WTC11 (cell line): Measurements from ENCODE around the gene PKP2. TPM values are rescaled to one million over a fixed set of nuclear protein-coding genes. Genes with fewer than 3 reads are reported as not detected.
A peak's percentile ranks its signal among the peaks of the same experiment; 100 is the strongest.
"Not testable (repeated sequence)": the region's sequence is repeated elsewhere in the genome, so short reads cannot be mapped to it uniquely, and the experiment has no call there.

ENCODE experiments used
- ATAC-seq: fragments of 200-7000 bp; cut with Tn5 transposase; 2 replicates; pipeline ENCODE4 v1.10.0; 2021; ENCODE audit warnings: mild to moderate bottlenecking, moderate library complexity
- CTCF ChIA-PET: fragments of 300-600 bp; sonication (Branson Sonifier 250); formaldehyde crosslinking; loops from one replicate; lab custom pipeline; 2021; ENCODE audit warnings: antibody characterized with exemption; lab: Charles Lee
- POLR2A ChIA-PET: fragments of 350-600 bp; sonication (Branson Sonifier 250); formaldehyde crosslinking; loops from one replicate; lab custom pipeline; 2021; ENCODE audit warnings: antibody characterized with exemption; lab: Charles Lee
- DNase-seq: peaks from one replicate; pipeline ENCODE4 v3.0.0; 2021; ENCODE audit warnings: low spot score
- H3K27ac Mint-ChIP-seq: 2 replicates; pipeline ENCODE4 v1.8.0; 2021; ENCODE audit warnings: mixed read lengths
- H3K27me3 Mint-ChIP-seq: 2 replicates; pipeline ENCODE4 v1.8.0; 2021; ENCODE audit warnings: low read depth, mild to moderate bottlenecking, moderate library complexity, mixed read lengths
- H3K36me3 Mint-ChIP-seq: 2 replicates; pipeline ENCODE4 v1.8.0; 2021; ENCODE audit warnings: mixed read lengths
- H3K4me1 Mint-ChIP-seq: 2 replicates; pipeline ENCODE4 v1.8.0; 2022; ENCODE audit warnings: mixed read lengths
- H3K4me3 Mint-ChIP-seq: 2 replicates; pipeline ENCODE4 v1.8.0; 2021; ENCODE audit warnings: mild to moderate bottlenecking, moderate library complexity, mixed read lengths
- H3K9me3 Mint-ChIP-seq: 2 replicates; pipeline ENCODE4 v1.8.0; 2021; ENCODE audit warnings: mixed read lengths
- AR ChIP-seq: fragments of 250-450 bp; sonication (Bioruptor Pico); IDR thresholded peaks from 2 replicates; pipeline ENCODE4 v1.9.0; 2021; ENCODE audit warnings: mild to moderate bottlenecking
- CBFB ChIP-seq: sonication (generic); formaldehyde crosslinking; IDR thresholded peaks from 2 replicates; pipeline ENCODE4 v1.8.1; 2022; ENCODE audit warnings: mild to moderate bottlenecking, low read depth, missing genetic modification reagents
- E2F1 ChIP-seq: sonication (generic); formaldehyde crosslinking; IDR thresholded peaks from 2 replicates; pipeline ENCODE4 v1.8.0; 2022; ENCODE audit warnings: mild to moderate bottlenecking, missing genetic modification reagents
- E2F4 ChIP-seq: sonication (generic); formaldehyde crosslinking; IDR thresholded peaks from 2 replicates; pipeline ENCODE4 v1.8.1; 2022; ENCODE audit warnings: low read depth, mild to moderate bottlenecking, moderate library complexity, missing genetic modification reagents, borderline replicate concordance
- EMX1 ChIP-seq: fragments of 250-450 bp; sonication (Bioruptor Pico); IDR thresholded peaks from 2 replicates; pipeline ENCODE4 v1.8.0; 2021; ENCODE audit warnings: mild to moderate bottlenecking
- KAT7 ChIP-seq: sonication (generic); formaldehyde crosslinking; IDR thresholded peaks from 2 replicates; pipeline ENCODE4 v1.8.1; 2023; ENCODE audit warnings: missing genetic modification reagents, mild to moderate bottlenecking, borderline replicate concordance
- NFATC4 ChIP-seq: fragments of 250-450 bp; sonication (Bioruptor Pico); IDR thresholded peaks from 2 replicates; pipeline ENCODE4 v1.9.0; 2021; ENCODE audit warnings: mild to moderate bottlenecking
- TEAD1 ChIP-seq: sonication (generic); formaldehyde crosslinking; IDR thresholded peaks from 2 replicates; pipeline ENCODE4 v1.8.0; 2022; ENCODE audit warnings: mild to moderate bottlenecking, missing genetic modification reagents
- USF2 ChIP-seq: sonication (generic); formaldehyde crosslinking; IDR thresholded peaks from 2 replicates; pipeline ENCODE4 v1.8.1; 2023; ENCODE audit warnings: mild to moderate bottlenecking, missing genetic modification reagents, moderate library complexity
- ZBTB43 ChIP-seq: sonication (generic); formaldehyde crosslinking; IDR thresholded peaks from 2 replicates; pipeline ENCODE4 v1.8.1; 2023; ENCODE audit warnings: mild to moderate bottlenecking, missing genetic modification reagents
- ZNF232 ChIP-seq: sonication (generic); formaldehyde crosslinking; IDR thresholded peaks from 2 replicates; pipeline ENCODE4 v1.8.0; 2022; ENCODE audit warnings: mild to moderate bottlenecking, missing genetic modification reagents
- total RNA-seq: library from RNA; stranded (reverse); gene quantifications from 3 replicates; pipeline ENCODE4 v1.2.3, GENCODE V29; 2021
- TF ChIP-seq, protein P1 (sequence below): fragments of 200-600 bp; IDR thresholded peaks from 2 replicates; pipeline ENCODE4 v1.8.0; 2022; ENCODE audit warnings: antibody characterized with exemption
- TF ChIP-seq, protein P2 (sequence below): sonication (generic); formaldehyde crosslinking; IDR thresholded peaks from 2 replicates; pipeline ENCODE4 v1.8.1; 2023; ENCODE audit warnings: mild to moderate bottlenecking, missing genetic modification reagents
- TF ChIP-seq, protein P3 (sequence below): fragments of 250-450 bp; sonication (Bioruptor Pico); IDR thresholded peaks from 2 replicates; pipeline ENCODE4 v1.9.0; 2021; ENCODE audit warnings: mild to moderate bottlenecking, borderline replicate concordance
- TF ChIP-seq, protein P4 (sequence below): sonication (generic); formaldehyde crosslinking; IDR thresholded peaks from 2 replicates; pipeline ENCODE4 v1.8.1; 2022; ENCODE audit warnings: missing genetic modification reagents, borderline replicate concordance

The PKP2 gene
- total RNA-seq, 1 experiment from 2014 or later = 22.0 TPM

- no peak for TF ChIP-seq EMX1
- no peak for TF ChIP-seq NFATC4 (CRISPR knock-in tag)
- no peak for TF ChIP-seq CBFB (CRISPR knock-in tag)
- TF ChIP-seq, protein P1, sequence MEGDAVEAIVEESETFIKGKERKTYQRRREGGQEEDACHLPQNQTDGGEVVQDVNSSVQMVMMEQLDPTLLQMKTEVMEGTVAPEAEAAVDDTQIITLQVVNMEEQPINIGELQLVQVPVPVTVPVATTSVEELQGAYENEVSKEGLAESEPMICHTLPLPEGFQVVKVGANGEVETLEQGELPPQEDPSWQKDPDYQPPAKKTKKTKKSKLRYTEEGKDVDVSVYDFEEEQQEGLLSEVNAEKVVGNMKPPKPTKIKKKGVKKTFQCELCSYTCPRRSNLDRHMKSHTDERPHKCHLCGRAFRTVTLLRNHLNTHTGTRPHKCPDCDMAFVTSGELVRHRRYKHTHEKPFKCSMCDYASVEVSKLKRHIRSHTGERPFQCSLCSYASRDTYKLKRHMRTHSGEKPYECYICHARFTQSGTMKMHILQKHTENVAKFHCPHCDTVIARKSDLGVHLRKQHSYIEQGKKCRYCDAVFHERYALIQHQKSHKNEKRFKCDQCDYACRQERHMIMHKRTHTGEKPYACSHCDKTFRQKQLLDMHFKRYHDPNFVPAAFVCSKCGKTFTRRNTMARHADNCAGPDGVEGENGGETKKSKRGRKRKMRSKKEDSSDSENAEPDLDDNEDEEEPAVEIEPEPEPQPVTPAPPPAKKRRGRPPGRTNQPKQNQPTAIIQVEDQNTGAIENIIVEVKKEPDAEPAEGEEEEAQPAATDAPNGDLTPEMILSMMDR = no peak
- no peak for TF ChIP-seq ZNF232 (CRISPR knock-in tag)
Observed at GRCh38 chr12:32874078-32874477, 22.5 kb downstream of the PKP2 start (continued).

DNA sequence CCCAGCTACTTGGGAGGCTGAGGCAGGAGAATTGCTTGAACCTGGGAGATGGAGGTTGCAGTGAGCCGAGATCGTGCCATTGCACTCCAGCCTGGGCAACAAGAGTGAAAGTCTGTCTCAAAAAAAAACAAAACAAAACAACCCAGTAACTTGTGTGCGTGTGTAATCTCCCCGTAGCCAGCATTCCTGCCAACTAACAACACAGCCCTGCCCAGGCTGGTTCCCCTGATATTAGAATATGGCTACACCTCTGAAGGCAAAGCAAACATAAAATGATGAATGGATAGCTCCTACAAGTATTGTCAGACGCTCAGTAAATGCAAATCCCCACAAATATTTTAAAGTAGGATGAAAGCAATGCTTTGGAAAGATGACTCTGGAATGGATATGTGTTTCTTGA is 24.2 kb downstream of the PKP2 start:
- CTCF ChIA-PET, POLR2A ChIA-PET, H3K27me3 Mint-ChIP-seq, DNase-seq, H3K4me3 Mint-ChIP-seq, H3K4me1 Mint-ChIP-seq, H3K9me3 Mint-ChIP-seq, ATAC-seq: not testable (repeated sequence)
- H3K27ac Mint-ChIP-seq = peak overlapping the region; percentile 54
- peaks cover 23% of the 10 kb centered on the region for H3K36me3 Mint-ChIP-seq

GRCh38 chr12:32870716-32871115 is 25.9 kb downstream of the PKP2 start:
- Mint-ChIP-seq H3K36me3 (peaks cover 18% of the 10 kb centered on the region), H3K4me1 (peaks cover 9% of the 10 kb centered on the region), H3K27me3 (no peaks in the 10 kb centered on the region), H3K27ac (peak overlapping the region; percentile 14; the same call in 1 of the 2 replicates), H3K4me3 (no peak overlapping the region), H3K9me3 (no peaks in the 10 kb centered on the region)
- ATAC-seq (no peak), DNase-seq (no peak)
- ChIA-PET POLR2A (no interaction called here), CTCF (no interaction called here)
- TF ChIP-seq, protein P2, sequence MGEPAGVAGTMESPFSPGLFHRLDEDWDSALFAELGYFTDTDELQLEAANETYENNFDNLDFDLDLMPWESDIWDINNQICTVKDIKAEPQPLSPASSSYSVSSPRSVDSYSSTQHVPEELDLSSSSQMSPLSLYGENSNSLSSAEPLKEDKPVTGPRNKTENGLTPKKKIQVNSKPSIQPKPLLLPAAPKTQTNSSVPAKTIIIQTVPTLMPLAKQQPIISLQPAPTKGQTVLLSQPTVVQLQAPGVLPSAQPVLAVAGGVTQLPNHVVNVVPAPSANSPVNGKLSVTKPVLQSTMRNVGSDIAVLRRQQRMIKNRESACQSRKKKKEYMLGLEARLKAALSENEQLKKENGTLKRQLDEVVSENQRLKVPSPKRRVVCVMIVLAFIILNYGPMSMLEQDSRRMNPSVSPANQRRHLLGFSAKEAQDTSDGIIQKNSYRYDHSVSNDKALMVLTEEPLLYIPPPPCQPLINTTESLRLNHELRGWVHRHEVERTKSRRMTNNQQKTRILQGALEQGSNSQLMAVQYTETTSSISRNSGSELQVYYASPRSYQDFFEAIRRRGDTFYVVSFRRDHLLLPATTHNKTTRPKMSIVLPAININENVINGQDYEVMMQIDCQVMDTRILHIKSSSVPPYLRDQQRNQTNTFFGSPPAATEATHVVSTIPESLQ (CRISPR knock-in tag) = no peak
- TF ChIP-seq E2F1 = no peak
- TF ChIP-seq, protein P3, sequence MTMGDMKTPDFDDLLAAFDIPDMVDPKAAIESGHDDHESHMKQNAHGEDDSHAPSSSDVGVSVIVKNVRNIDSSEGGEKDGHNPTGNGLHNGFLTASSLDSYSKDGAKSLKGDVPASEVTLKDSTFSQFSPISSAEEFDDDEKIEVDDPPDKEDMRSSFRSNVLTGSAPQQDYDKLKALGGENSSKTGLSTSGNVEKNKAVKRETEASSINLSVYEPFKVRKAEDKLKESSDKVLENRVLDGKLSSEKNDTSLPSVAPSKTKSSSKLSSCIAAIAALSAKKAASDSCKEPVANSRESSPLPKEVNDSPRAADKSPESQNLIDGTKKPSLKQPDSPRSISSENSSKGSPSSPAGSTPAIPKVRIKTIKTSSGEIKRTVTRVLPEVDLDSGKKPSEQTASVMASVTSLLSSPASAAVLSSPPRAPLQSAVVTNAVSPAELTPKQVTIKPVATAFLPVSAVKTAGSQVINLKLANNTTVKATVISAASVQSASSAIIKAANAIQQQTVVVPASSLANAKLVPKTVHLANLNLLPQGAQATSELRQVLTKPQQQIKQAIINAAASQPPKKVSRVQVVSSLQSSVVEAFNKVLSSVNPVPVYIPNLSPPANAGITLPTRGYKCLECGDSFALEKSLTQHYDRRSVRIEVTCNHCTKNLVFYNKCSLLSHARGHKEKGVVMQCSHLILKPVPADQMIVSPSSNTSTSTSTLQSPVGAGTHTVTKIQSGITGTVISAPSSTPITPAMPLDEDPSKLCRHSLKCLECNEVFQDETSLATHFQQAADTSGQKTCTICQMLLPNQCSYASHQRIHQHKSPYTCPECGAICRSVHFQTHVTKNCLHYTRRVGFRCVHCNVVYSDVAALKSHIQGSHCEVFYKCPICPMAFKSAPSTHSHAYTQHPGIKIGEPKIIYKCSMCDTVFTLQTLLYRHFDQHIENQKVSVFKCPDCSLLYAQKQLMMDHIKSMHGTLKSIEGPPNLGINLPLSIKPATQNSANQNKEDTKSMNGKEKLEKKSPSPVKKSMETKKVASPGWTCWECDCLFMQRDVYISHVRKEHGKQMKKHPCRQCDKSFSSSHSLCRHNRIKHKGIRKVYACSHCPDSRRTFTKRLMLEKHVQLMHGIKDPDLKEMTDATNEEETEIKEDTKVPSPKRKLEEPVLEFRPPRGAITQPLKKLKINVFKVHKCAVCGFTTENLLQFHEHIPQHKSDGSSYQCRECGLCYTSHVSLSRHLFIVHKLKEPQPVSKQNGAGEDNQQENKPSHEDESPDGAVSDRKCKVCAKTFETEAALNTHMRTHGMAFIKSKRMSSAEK (CRISPR knock-in tag) = no peak
- TF ChIP-seq E2F4 = no peak
- TF ChIP-seq KAT7 (CRISPR knock-in tag) = no peak
- TF ChIP-seq TEAD1 (CRISPR knock-in tag) = no peak
- TF ChIP-seq ZBTB43 = no peak
- TF ChIP-seq, protein P4, sequence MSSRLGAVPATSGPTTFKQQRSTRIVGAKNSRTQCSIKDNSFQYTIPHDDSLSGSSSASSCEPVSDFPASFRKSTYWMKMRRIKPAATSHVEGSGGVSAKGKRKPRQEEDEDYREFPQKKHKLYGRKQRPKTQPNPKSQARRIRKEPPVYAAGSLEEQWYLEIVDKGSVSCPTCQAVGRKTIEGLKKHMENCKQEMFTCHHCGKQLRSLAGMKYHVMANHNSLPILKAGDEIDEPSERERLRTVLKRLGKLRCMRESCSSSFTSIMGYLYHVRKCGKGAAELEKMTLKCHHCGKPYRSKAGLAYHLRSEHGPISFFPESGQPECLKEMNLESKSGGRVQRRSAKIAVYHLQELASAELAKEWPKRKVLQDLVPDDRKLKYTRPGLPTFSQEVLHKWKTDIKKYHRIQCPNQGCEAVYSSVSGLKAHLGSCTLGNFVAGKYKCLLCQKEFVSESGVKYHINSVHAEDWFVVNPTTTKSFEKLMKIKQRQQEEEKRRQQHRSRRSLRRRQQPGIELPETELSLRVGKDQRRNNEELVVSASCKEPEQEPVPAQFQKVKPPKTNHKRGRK = no peak
- TF ChIP-seq AR (CRISPR knock-in tag) = no peak
- no peak for TF ChIP-seq USF2 (CRISPR knock-in tag)
